Measurements from ENCODE around the gene NEUROD6.

NEUROD6 gene

GRCh38 chr7:31327071-31327470 lies 13.5 kb downstream of the NEUROD6 start:
- DNase-seq = no peak

DNA sequence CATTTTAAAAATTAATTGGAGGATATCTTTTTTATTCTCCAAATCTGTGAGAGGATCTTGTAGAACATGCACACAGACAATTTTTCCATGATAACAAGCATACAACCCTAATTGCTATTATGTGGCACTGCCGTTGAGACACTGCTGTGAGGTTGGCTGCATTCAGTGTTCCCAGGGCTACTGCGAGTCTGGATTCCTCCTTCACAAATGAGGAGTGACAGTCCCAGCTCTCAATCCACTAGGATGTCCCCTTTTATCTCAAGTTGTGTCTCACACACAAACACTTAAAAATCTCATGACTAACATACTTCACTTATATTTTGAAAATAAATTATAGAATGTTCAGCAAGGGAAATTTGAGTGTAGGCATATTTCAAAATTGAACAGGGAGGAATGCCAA lies 14.1 kb downstream of the NEUROD6 start:
- no peak for DNase-seq

- DNase-seq = no peak
Observed at GRCh38 chr7:31323101-31323500, 17.4 kb downstream of the NEUROD6 start.

DNA sequence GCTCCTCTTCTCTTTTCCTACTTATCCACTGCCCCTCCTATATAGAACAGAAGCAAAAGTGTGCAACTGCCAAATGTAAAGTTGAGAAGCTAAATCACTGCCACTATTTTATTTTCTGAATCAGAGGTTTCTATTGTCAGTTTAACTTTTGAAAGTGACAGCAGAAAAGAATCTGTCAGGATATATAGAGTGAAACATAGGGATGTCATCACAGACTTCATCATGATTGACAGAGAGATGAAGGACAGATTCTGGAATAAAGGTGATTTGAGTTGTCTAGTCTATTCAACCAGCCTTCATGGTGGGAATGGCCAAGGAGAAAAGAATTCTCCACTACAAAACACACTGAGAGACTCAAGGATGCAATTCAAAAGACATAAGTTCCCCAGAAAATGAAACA lies 19.9 kb downstream of the NEUROD6 start:
- no peak for DNase-seq

DNA sequence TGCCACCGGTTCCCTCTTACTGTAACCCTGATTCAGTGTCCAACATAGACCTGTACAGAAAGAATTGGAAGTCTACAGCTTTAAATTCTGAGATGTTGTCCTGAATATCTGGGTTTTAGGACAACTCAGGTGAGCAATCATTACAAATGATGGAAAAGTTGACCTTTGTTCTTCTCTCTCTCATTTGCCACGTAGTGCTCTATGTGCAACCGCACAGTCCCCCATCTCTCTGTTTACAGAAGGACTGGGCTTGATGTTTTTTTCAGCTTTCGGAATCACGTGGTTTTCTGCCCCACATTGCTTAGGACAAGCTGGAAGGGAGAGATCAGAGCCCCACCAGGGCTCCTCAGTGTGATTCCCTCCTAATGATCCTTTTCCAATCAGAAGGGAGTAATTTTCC lies 22.2 kb downstream of the NEUROD6 start:
- DNase-seq = no peak

DNA sequence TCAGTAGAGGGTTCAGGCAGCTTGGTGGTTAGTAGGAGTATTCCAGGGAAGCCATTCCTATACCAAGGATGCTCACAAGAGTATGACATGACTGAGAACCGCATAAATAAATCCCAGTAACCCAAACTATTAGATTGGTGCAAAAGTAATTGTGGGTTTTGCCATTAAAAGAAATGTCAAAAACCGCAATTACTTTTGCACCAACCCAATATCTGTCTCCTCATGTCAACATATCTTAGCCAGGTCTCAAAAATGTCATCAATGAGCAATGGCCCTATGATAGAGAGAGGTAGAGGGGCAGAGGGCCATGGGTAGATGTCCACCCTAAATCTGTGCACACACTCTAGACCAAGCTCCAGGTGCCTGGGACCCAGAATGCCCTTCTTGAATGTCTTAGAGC lies 23.6 kb downstream of the NEUROD6 start:
- no peak for DNase-seq

- no peak for DNase-seq
Observed at GRCh38 chr7:31315758-31316157, 24.8 kb downstream of the NEUROD6 start.

GRCh38 chr7:31314781-31315180 lies 25.7 kb downstream of the NEUROD6 start:
- no peak for DNase-seq

- DNase-seq = no peak
Observed at GRCh38 chr7:31312889-31313288, 27.6 kb downstream of the NEUROD6 start.

GRCh38 chr7:31311552-31311951 lies 29.0 kb downstream of the NEUROD6 start:
- DNase-seq = no peak

DNA sequence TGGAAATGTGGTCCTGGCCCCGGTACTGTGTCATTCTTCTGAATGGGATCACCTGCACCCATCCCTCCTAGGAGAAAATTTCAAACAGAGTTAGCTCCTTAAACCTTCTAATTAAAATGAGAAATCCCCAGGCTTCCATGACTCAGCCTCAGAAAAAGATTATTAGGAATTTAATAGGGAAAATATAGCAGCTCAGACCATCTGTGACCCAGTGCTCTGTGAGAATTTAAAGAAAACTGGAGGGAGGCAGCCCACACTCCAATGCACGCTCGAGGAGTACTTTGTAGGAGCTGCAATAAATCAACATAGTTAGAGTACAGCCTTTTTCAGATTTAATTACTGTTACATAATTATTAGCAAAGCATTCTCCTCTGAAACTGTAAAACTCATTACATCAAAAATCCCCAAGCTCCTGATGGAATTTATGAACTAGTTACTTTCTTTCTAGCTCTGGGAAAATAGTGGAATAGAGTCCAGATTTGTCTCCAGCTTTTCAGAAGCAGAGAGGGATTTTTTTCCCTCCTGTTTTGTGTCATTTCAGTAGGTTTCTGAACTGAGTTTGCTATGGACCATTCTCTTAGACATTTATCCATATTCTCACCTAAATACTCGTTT lies 30.1 kb downstream of the NEUROD6 start:
- no peak for DNase-seq

DNA sequence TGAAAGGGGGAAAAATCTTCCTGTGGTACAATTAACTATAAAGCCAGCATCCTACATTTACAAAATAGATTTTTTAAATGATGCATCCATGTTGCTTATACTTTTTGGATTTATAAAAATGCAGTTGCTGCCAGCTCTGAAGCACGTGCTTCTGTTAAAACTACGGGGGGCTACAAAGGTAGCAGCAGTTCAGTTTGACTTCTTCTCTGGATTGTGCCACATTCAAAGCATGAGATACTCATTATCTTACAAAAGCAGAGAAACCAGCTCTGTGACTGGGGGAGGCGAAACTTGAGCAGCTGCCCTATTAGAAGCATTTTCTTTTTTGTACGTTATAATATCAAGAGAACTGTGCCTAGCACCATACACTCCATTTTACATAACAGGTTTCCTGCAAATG lies 31.1 kb downstream of the NEUROD6 start:
- DNase-seq = no peak

- DNase-seq = no peak
Observed at GRCh38 chr7:31308652-31309051, 31.9 kb downstream of the NEUROD6 start.

- DNase-seq = no peak
Observed at GRCh38 chr7:31307972-31308371, 32.6 kb downstream of the NEUROD6 start.

DNA sequence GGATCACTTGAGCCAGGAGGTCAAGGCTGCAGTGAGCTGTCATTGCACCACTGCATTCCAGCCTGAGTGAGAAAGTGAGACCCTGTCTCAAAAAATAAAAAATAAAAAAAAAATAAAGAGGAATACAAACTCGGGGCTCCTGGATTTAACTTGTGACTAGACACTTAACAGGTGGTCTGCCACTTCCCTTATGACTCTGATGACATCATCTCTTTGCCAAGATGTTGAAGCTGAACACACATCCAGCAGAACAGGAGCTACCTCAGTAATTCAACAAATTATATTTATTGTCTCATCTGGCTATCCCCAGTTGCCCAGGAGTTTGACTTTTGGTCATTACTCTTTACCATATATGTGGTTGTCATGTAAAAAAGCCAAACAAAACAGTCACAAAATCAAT lies 35.3 kb downstream of the NEUROD6 start:
- DNase-seq = no peak

DNA sequence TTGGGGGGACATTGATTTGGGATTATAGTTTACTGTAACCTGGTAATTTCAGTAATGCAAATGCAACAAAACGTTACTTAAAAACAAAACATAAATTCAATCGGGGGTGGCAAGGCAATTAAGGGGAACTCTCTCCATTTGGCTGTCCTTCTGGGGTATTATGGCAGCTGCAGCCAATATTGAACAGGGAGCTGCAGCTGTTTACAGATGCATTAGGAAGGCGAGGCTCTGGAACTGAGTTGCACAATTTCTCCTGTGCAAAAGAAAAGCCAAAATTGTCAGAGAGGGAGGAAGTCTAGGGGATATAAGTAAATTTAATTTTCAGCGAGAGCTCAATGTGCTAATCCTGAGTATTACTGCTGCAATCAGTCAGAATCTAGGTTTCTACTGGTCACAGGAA lies 36.1 kb downstream of the NEUROD6 start:
- no peak for DNase-seq

GRCh38 chr7:31302356-31302755 lies 38.2 kb downstream of the NEUROD6 start:
- no peak for DNase-seq

- no peak for DNase-seq
Observed at GRCh38 chr7:31299336-31299735, 41.2 kb downstream of the NEUROD6 start.

DNA sequence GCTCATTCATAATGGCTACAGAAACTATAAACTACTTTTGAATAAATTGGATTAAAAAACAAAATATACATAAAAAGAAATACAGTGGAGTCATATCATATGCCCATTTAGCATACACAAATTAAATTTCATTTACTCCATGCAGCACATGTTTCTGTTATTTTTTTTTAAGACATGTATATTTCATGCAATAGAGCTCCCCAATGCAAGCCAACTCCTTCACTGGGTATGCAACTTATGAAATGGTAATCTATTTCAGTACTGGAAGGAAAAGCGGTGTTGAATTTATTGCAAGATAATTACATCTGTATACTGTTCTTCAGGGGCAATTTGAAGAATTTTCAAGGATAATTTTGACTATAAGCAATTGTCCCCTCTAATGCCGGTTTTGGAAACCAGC lies 49.9 kb downstream of the NEUROD6 start:
- DNase-seq = no peak

All from OCI-M1 (cell line).